CD4-positive, alpha-beta T cell treated with Interleukin-4 for 1 hour (primary cell): ENCODE data around the gene ZNF324.
"Not testable (repeated sequence)": the region's sequence is repeated elsewhere in the genome, so short reads cannot be mapped to it uniquely, and the experiment has no call there.

Experiments
- DNase-seq, 2 donors: peaks; one replicate each; pipeline ENCODE4 v3.0.0-alpha.2; 2020 to 2022

ZNF324 gene

GRCh38 chr19:58466760-58467589 lies at the start of gene ZNF324:
ZNF324 (plus strand) TSS chr19:58467080; CDS start chr19:58469186, 2,106 bp downstream.
- DNase-seq: peak; percentile 96

GRCh38 chr19:58428617-58429016 lies 38.3 kb upstream of the ZNF324 start:
- DNase-seq: no peak

- no peak for DNase-seq
These were observed 37.1 kb upstream of the ZNF324 start for GRCh38 chr19:58429745-58430144.

GRCh38 chr19:58434217-58434616 lies 32.7 kb upstream of the ZNF324 start:
- no peak for DNase-seq

- peak; percentile 99 for DNase-seq
These were observed 27.0 kb upstream of the ZNF324 start, which contains the start of gene ZNF132 for GRCh38 chr19:58439576-58440554. ZNF132 (minus strand) TSS chr19:58440153; CDS start chr19:58439821, 332 bp downstream.

GRCh38 chr19:58440556-58440955 lies 26.3 kb upstream of the ZNF324 start:
- no peak for DNase-seq

GRCh38 chr19:58442986-58443385 lies 23.9 kb upstream of the ZNF324 start:
- DNase-seq: not testable (repeated sequence)

- DNase-seq: not testable (repeated sequence)
These were observed 18.0 kb upstream of the ZNF324 start for GRCh38 chr19:58448860-58449259.

- not testable (repeated sequence) for DNase-seq
These were observed 16.9 kb upstream of the ZNF324 start for GRCh38 chr19:58449980-58450379.

GRCh38 chr19:58450856-58451357 lies 16.0 kb upstream of the ZNF324 start:
- no peak for DNase-seq

- DNase-seq: peak; percentile 97
These were observed 15.3 kb upstream of the ZNF324 start, which contains the start of gene ZNF324B for GRCh38 chr19:58451358-58452101. ZNF324B (plus strand) TSS chr19:58451622; CDS start chr19:58453702, 2,080 bp downstream.

- DNase-seq: no peak
These were observed 13.1 kb upstream of the ZNF324 start for GRCh38 chr19:58453743-58454142.

GRCh38 chr19:58455306-58455705 lies 11.6 kb upstream of the ZNF324 start:
- no peak for DNase-seq

GRCh38 chr19:58456111-58456510 lies 10.8 kb upstream of the ZNF324 start:
- no peak for DNase-seq

- no peak for DNase-seq
These were observed 6.8 kb upstream of the ZNF324 start for GRCh38 chr19:58460039-58460438.

- no peak for DNase-seq
These were observed 656 bp upstream of the ZNF324 start for GRCh38 chr19:58466089-58466759.

- no peak for DNase-seq
These were observed 1.4 kb downstream of the ZNF324 start for GRCh38 chr19:58468216-58468839.

- DNase-seq: no peak
These were observed 2.5 kb downstream of the ZNF324 start for GRCh38 chr19:58469241-58470013.

- not testable (repeated sequence) for DNase-seq
These were observed 4.1 kb downstream of the ZNF324 start for GRCh38 chr19:58470837-58471543.

GRCh38 chr19:58471736-58472135 lies 4.9 kb downstream of the ZNF324 start:
- DNase-seq: no peak
